HUES64 (cell line): ENCODE data around the gene SAMD3.
"Not testable (repeated sequence)": the region's sequence is repeated elsewhere in the genome, so short reads cannot be mapped to it uniquely, and the experiment has no call there.

Source experiments
- H3K27ac ChIP-seq: 2 replicates; pipeline ENCODE4 v1.7.0; 2013; ENCODE audit warnings: low read depth, low read length, inconsistent platforms
- H3K27me3 ChIP-seq: 2 replicates; pipeline ENCODE4 v1.6.1; 2013; ENCODE audit warnings: mild to moderate bottlenecking, low read length; ENCODE audit not compliant: insufficient read depth
- H3K36me3 ChIP-seq: 2 replicates; pipeline ENCODE4 v1.6.1; 2013; ENCODE audit warnings: mild to moderate bottlenecking, low read length; ENCODE audit not compliant: insufficient read depth
- H3K4me1 ChIP-seq: 2 replicates; pipeline ENCODE4 v1.6.1; 2013; ENCODE audit warnings: mild to moderate bottlenecking, low read length, moderate library complexity; ENCODE audit not compliant: insufficient read depth
- H3K4me3 ChIP-seq: 2 replicates; pipeline ENCODE4 v1.5.1; 2013; ENCODE audit warnings: mild to moderate bottlenecking, low read length, moderate library complexity
- H3K9ac ChIP-seq: 2 replicates; pipeline ENCODE4 v1.6.1; 2013; ENCODE audit warnings: mild to moderate bottlenecking, low read depth, low read length
- H3K9me3 ChIP-seq: 2 replicates; pipeline ENCODE4 v1.6.1; 2013; ENCODE audit warnings: low read depth, low read length; ENCODE audit not compliant: insufficient read depth
- WGBS: fragments of 150-250, 120-280 bp; methylation state at CpG from one replicate; pipeline ENCODE4 v1.1.7; 2013; ENCODE audit warnings: missing lambda C conversion rate; 5-methylcytosine and 5-hydroxymethylcytosine counted together

The SAMD3 gene

GRCh38 chr6:130211691-130212090 lies 11.1 kb downstream of the SAMD3 start:
- WGBS = 97% methylated on average over 3 of the region's 3 CpGs
- Histone ChIP-seq H3K27ac (no peak overlapping the region), H3K4me1 (peaks cover 14% of the 10 kb centered on the region), H3K27me3 (no peaks in the 10 kb centered on the region), H3K36me3 (no peaks in the 10 kb centered on the region), H3K4me3 (no peak overlapping the region), H3K9me3 (peaks cover 10% of the 10 kb centered on the region; the same call in 1 of the 2 replicates), H3K9ac (no peak overlapping the region)

GRCh38 chr6:130207979-130208649 lies 14.6 kb downstream of the SAMD3 start:
- Histone ChIP-seq H3K36me3 (no peaks in the 10 kb centered on the region), H3K9ac (no peak overlapping the region), H3K4me3 (no peak overlapping the region), H3K4me1 (peaks cover 5% of the 10 kb centered on the region), H3K27ac (no peak overlapping the region), H3K27me3 (no peaks in the 10 kb centered on the region), H3K9me3 (peaks cover 10% of the 10 kb centered on the region; the same call in 1 of the 2 replicates)
- 95% methylated on average over 10 of the region's 10 CpGs for WGBS

- Histone ChIP-seq H3K4me1 (peaks cover 21% of the 10 kb centered on the region), H3K9ac (no peak overlapping the region), H3K27me3 (no peaks in the 10 kb centered on the region), H3K27ac (no peak overlapping the region), H3K9me3 (peaks cover 10% of the 10 kb centered on the region; the same call in 1 of the 2 replicates), H3K36me3 (no peaks in the 10 kb centered on the region), H3K4me3 (no peak overlapping the region)
- WGBS = 94% methylated on average over 3 of the region's 3 CpGs
Measured at GRCh38 chr6:130206479-130206878, 16.3 kb downstream of the SAMD3 start.

GRCh38 chr6:130204322-130204721 lies 18.4 kb downstream of the SAMD3 start:
- Histone ChIP-seq H3K9me3 (peaks cover 10% of the 10 kb centered on the region; the same call in 1 of the 2 replicates), H3K36me3 (no peaks in the 10 kb centered on the region), H3K4me1 (peaks cover 21% of the 10 kb centered on the region), H3K27ac (no peak overlapping the region), H3K27me3 (no peaks in the 10 kb centered on the region), H3K9ac (no peak overlapping the region), H3K4me3 (no peak overlapping the region)
- WGBS = 95% methylated on average over 3 of the region's 3 CpGs

- H3K27ac ChIP-seq = peak overlapping the region; percentile 71; the same call in 1 of the 2 replicates
- no peaks in the 10 kb centered on the region for H3K36me3 ChIP-seq
- H3K27me3 ChIP-seq = no peaks in the 10 kb centered on the region
- H3K9me3 ChIP-seq = peaks cover 4% of the 10 kb centered on the region; the same call in 1 of the 2 replicates
- H3K4me3 ChIP-seq = no peak overlapping the region
- peaks cover 21% of the 10 kb centered on the region for H3K4me1 ChIP-seq
- 100% methylated on average over 1 of the region's 1 CpG for WGBS
- no peak overlapping the region for H3K9ac ChIP-seq
Measured at GRCh38 chr6:130203370-130203769, 19.4 kb downstream of the SAMD3 start.

GRCh38 chr6:130202782-130203181 lies 20.0 kb downstream of the SAMD3 start:
- no peak overlapping the region for H3K4me3 ChIP-seq
- peaks cover 21% of the 10 kb centered on the region for H3K4me1 ChIP-seq
- H3K27me3 ChIP-seq = no peaks in the 10 kb centered on the region
- H3K27ac ChIP-seq = peak overlapping the region; percentile 71
- H3K9ac ChIP-seq = no peak overlapping the region
- no peaks in the 10 kb centered on the region for H3K36me3 ChIP-seq
- no peaks in the 10 kb centered on the region for H3K9me3 ChIP-seq
- 54% methylated on average over 6 of the region's 6 CpGs for WGBS

GRCh38 chr6:130200020-130200419 lies 22.7 kb downstream of the SAMD3 start:
- no peaks in the 10 kb centered on the region for H3K36me3 ChIP-seq
- no peak overlapping the region for H3K4me3 ChIP-seq
- peaks cover 21% of the 10 kb centered on the region for H3K4me1 ChIP-seq
- H3K9me3 ChIP-seq = no peaks in the 10 kb centered on the region
- no peaks in the 10 kb centered on the region for H3K27me3 ChIP-seq
- no peak overlapping the region for H3K9ac ChIP-seq
- WGBS = 88% methylated on average over 7 of the region's 7 CpGs
- no peak overlapping the region for H3K27ac ChIP-seq

- no peak overlapping the region for H3K9ac ChIP-seq
- 94% methylated on average over 2 of the region's 2 CpGs for WGBS
- H3K4me1 ChIP-seq = peaks cover 21% of the 10 kb centered on the region
- H3K27ac ChIP-seq = peak overlapping the region; percentile 64; the same call in 1 of the 2 replicates
- H3K27me3 ChIP-seq = no peaks in the 10 kb centered on the region
- no peaks in the 10 kb centered on the region for H3K36me3 ChIP-seq
- no peak overlapping the region for H3K4me3 ChIP-seq
- no peaks in the 10 kb centered on the region for H3K9me3 ChIP-seq
Measured at GRCh38 chr6:130198483-130199035, 24.2 kb downstream of the SAMD3 start.

GRCh38 chr6:130197816-130198482 lies 24.8 kb downstream of the SAMD3 start:
- 67% methylated on average over 9 of the region's 9 CpGs for WGBS
- H3K4me1 ChIP-seq = peaks cover 14% of the 10 kb centered on the region

GRCh38 chr6:130194434-130194833 lies 28.3 kb downstream of the SAMD3 start:
- H3K9me3 ChIP-seq, H3K27me3 ChIP-seq, H3K36me3 ChIP-seq, H3K9ac ChIP-seq, H3K4me1 ChIP-seq, H3K27ac ChIP-seq, H3K4me3 ChIP-seq: not testable (repeated sequence)
- 95% methylated on average over 4 of the region's 4 CpGs for WGBS

More at GRCh38 chr6:130197816-130198482, 24.8 kb downstream of the SAMD3 start:
- peak overlapping the region; percentile 64; the same call in 1 of the 2 replicates for H3K27ac ChIP-seq
- H3K27me3 ChIP-seq, H3K9ac ChIP-seq, H3K9me3 ChIP-seq, H3K36me3 ChIP-seq, H3K4me3 ChIP-seq: not testable (repeated sequence)
